NB4 (cell line): ENCODE results near the gene ROBO2.

Source experiments
- DNase-seq: peaks from one replicate; pipeline ENCODE4 v3.0.0; 2010; ENCODE audit warnings: low read depth
- H3K4me3 ChIP-seq: one replicate; pipeline ENCODE4 v1.5.1; 2011; ENCODE audit warnings: mild to moderate bottlenecking, low read depth, low read length, moderate library complexity
- MYC ChIP-seq: IDR thresholded peaks from 2 replicates; pipeline ENCODE4 v1.6.1; 2011; ENCODE audit warnings: low read depth, low read length
- POLR2A ChIP-seq: IDR thresholded peaks from 2 replicates; pipeline ENCODE4 v1.6.1; 2011; ENCODE audit warnings: mild to moderate bottlenecking; ENCODE audit not compliant: insufficient read length; ENCODE audit errors: extremely low read depth
- TF ChIP-seq, protein P1 (sequence below): IDR thresholded peaks from one replicate; pipeline ENCODE4 v1.5.1; 2012; ENCODE audit warnings: low read depth, low read length
- TF ChIP-seq, protein P2 (sequence below): IDR thresholded peaks from 2 replicates; pipeline ENCODE4 v1.6.1; 2011; ENCODE audit warnings: low read depth, low read length

The ROBO2 gene

DNA sequence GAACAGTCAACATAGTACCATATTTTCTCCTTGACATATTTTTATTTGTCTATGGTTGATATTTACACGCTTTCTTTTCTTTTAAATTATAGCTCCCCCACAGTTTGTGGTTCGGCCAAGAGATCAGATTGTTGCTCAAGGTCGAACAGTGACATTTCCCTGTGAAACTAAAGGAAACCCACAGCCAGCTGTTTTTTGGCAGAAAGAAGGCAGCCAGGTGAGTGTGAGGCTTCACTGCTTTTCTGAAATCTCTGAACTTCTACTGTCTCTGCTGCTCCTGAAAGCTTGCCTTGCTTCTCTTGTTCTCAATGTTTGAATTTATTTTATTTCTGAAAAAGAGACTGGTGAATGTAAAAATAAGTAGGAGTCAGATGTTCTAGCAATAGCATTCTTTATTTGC lies 506.3 kb downstream of the ROBO2 start:
- H3K4me3 ChIP-seq: no peak overlapping the region
- DNase-seq: no peak
- TF ChIP-seq, protein P1, sequence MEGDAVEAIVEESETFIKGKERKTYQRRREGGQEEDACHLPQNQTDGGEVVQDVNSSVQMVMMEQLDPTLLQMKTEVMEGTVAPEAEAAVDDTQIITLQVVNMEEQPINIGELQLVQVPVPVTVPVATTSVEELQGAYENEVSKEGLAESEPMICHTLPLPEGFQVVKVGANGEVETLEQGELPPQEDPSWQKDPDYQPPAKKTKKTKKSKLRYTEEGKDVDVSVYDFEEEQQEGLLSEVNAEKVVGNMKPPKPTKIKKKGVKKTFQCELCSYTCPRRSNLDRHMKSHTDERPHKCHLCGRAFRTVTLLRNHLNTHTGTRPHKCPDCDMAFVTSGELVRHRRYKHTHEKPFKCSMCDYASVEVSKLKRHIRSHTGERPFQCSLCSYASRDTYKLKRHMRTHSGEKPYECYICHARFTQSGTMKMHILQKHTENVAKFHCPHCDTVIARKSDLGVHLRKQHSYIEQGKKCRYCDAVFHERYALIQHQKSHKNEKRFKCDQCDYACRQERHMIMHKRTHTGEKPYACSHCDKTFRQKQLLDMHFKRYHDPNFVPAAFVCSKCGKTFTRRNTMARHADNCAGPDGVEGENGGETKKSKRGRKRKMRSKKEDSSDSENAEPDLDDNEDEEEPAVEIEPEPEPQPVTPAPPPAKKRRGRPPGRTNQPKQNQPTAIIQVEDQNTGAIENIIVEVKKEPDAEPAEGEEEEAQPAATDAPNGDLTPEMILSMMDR: no peak
- no peak for TF ChIP-seq POLR2A
- TF ChIP-seq, protein P2, sequence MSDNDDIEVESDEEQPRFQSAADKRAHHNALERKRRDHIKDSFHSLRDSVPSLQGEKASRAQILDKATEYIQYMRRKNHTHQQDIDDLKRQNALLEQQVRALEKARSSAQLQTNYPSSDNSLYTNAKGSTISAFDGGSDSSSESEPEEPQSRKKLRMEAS: no peak
- no peak for TF ChIP-seq MYC

DNA sequence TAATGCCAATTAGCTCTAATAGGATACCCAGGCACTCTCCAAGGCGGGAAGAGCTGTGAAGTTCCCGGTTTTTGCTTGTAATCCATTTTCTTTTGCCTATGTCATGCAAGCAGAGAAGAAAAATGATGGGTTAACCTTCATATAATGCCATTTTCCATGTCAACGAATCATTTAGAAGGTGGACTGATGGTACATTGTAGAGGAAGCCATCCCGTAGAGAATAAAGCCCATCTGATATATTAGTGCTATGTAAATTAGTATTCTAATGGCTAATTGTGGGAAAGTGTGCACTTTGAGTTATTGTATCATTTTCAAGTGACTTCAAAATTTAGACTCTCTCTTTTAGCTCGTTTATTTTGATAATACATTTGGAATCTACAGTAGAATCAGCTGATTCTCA lies 509.1 kb downstream of the ROBO2 start:
- TF ChIP-seq, protein P2: no peak
- TF ChIP-seq POLR2A: no peak
- TF ChIP-seq, protein P1: no peak
- TF ChIP-seq MYC: no peak
- H3K4me3 ChIP-seq: no peak overlapping the region
- DNase-seq: no peak

DNA sequence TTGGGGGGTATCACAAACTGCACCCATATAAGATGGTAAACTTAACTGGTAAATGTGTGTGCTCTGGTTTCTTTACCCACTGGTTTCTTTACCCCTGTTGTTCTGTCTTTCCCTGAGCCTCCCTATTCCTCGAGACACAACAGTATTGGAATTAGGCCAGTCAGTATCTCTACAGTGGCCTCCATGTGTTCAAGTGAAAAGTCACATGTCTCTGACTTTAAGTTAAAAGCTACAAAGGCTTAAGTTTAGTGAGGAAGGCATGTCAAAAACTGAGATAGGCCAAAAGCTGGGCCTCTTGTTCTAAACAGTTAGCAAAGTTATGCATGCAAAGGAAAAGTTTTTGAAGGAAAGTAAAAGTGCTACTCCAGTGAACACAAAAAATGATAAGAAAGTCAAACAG lies 513.3 kb downstream of the ROBO2 start:
- TF ChIP-seq, protein P2: no peak
- TF ChIP-seq MYC (no peak), POLR2A (no peak)
- TF ChIP-seq, protein P1: no peak
- no peak for DNase-seq
- no peak overlapping the region for H3K4me3 ChIP-seq

DNA sequence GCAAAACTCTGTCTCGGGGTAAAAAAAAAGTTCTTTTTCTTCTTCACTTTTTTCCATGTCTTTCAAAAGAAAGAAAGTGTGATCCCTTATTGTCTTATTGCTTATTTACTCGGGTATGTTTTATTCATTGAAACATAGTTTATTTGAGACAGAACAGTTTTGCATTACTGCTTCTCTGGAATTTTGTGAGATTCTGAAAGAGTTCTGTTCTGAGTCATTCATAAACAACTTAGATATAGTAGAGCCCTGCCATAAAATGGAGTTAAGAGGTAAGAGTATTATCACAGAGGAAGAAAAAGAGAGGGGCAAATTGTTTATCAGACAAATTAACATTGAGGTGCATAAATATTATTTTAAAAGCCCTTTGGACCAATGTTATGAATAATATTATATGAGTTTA lies 522.2 kb downstream of the ROBO2 start:
- DNase-seq: no peak
- TF ChIP-seq, protein P1: no peak
- TF ChIP-seq POLR2A (no peak), MYC (no peak)
- TF ChIP-seq, protein P2: no peak
- H3K4me3 ChIP-seq: no peak overlapping the region

DNA sequence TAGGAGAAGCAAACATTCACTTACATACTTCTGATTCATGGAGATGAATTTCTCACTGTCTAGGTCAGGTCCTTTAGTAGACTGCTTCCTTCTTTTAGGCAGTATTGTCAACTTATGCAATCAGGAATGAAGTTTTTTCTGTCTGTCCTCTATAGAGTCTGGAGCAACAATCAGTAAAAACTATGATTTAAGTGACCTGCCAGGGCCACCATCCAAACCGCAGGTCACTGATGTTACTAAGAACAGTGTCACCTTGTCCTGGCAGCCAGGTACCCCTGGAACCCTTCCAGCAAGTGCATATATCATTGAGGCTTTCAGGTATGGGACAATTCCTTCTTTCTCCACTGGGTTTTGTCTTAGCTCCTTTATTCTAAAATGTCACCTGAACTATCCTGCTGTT lies 523.1 kb downstream of the ROBO2 start:
- TF ChIP-seq, protein P2: no peak
- TF ChIP-seq, protein P1: no peak
- TF ChIP-seq MYC (no peak), POLR2A (no peak)
- DNase-seq: no peak
- H3K4me3 ChIP-seq: no peak overlapping the region

DNA sequence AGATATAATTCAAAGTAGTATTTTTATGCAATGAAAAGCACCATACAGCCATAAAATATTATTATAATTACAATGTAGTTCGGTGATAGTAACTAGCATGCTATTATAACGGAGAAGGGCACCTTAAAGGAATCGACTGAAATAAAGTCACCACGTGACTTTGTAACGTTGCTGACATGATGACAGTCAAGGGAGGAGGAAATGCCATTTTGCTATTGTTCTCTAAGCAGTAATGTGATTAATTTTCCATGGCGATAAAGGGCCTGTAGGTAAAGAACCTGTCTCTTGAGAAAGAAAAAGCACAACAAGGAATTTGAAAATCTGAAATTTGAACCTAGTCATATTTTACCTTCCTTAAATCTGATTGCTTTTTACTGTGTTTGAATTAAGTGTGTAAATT lies 526.2 kb downstream of the ROBO2 start:
- H3K4me3 ChIP-seq: no peak overlapping the region
- DNase-seq: no peak
- TF ChIP-seq POLR2A: no peak
- TF ChIP-seq, protein P2: no peak
- TF ChIP-seq MYC: no peak
- TF ChIP-seq, protein P1: no peak
